SU-DHL-6 (cell line): ENCODE measurements around the gene MED27.

Experiments used
- CTCF ChIP-seq: fragments of 200-600 bp; sonication (generic); IDR thresholded peaks from one replicate; pipeline ENCODE4 v1.5.1; 2017; ENCODE audit warnings: antibody characterized with exemption, mild to moderate bottlenecking, low read length, moderate library complexity; ENCODE audit not compliant: insufficient read depth, poor library complexity, severe bottlenecking
- EZH2phosphoT487 ChIP-seq: fragments of 200-600 bp; sonication (generic), shearing (Covaris generic); conservative IDR thresholded peaks from 2 replicates; pipeline ENCODE4 v1.6.1; 2018; ENCODE audit warnings: mild to moderate bottlenecking, antibody characterized with exemption, low read length, moderate library complexity, mixed read lengths

- TF ChIP-seq CTCF: no peak
- TF ChIP-seq EZH2phosphoT487: no peak
Measured at GRCh38 chr9:132063281-132063680, 16.4 kb downstream of the MED27 start.
